ENCODE results near the gene ZC3H7B.

The ZC3H7B gene

GRCh38 chr22:41332217-41332939, 31.1 kb downstream of the ZC3H7B start:
- no peak for TF ChIP-seq GATA3 (IDR thresholded peaks at IDR 0.05; ENCODE audit: low read depth, low read length)
- TF ChIP-seq GATA2 (IDR thresholded peaks at IDR 0.05; ENCODE audit: low read depth, low read length), result no peak

- no peak for TF ChIP-seq GATA3 (IDR thresholded peaks at IDR 0.05; ENCODE audit: low read depth, low read length)
- no peak for TF ChIP-seq GATA2 (IDR thresholded peaks at IDR 0.05; ENCODE audit: low read depth, low read length)
These were observed 32.5 kb downstream of the ZC3H7B start for GRCh38 chr22:41333806-41334205.

GRCh38 chr22:41334215-41334614, 32.9 kb downstream of the ZC3H7B start:
- TF ChIP-seq GATA2 (IDR thresholded peaks at IDR 0.05; ENCODE audit: low read depth, low read length), result no peak

GRCh38 chr22:41334951-41335635, 33.8 kb downstream of the ZC3H7B start:
- TF ChIP-seq GATA3 (IDR thresholded peaks at IDR 0.05; ENCODE audit: low read depth, low read length) (no peak), GATA2 (IDR thresholded peaks at IDR 0.05; ENCODE audit: low read depth, low read length) (no peak)

GRCh38 chr22:41338614-41339212, 37.4 kb downstream of the ZC3H7B start:
- TF ChIP-seq GATA2 (IDR thresholded peaks at IDR 0.05; ENCODE audit: low read depth, low read length) (no peak), GATA3 (IDR thresholded peaks at IDR 0.05; ENCODE audit: low read depth, low read length) (no peak)

- no peak for TF ChIP-seq GATA3 (IDR thresholded peaks at IDR 0.05; ENCODE audit: low read depth, low read length)
- no peak for TF ChIP-seq GATA2 (IDR thresholded peaks at IDR 0.05; ENCODE audit: low read depth, low read length)
These were observed 38.5 kb downstream of the ZC3H7B start for GRCh38 chr22:41339823-41340222.

- TF ChIP-seq GATA3 (IDR thresholded peaks at IDR 0.05; ENCODE audit: low read depth, low read length) (no peak), GATA2 (IDR thresholded peaks at IDR 0.05; ENCODE audit: low read depth, low read length) (no peak)
These were observed 39.0 kb downstream of the ZC3H7B start for GRCh38 chr22:41340357-41340756.

GRCh38 chr22:41341012-41341411, 39.7 kb downstream of the ZC3H7B start:
- TF ChIP-seq GATA3 (IDR thresholded peaks at IDR 0.05; ENCODE audit: low read depth, low read length) (no peak), GATA2 (IDR thresholded peaks at IDR 0.05; ENCODE audit: low read depth, low read length) (no peak)

- TF ChIP-seq GATA2 (IDR thresholded peaks at IDR 0.05; ENCODE audit: low read depth, low read length) (no peak), GATA3 (IDR thresholded peaks at IDR 0.05; ENCODE audit: low read depth, low read length) (no peak)
These were observed 40.7 kb downstream of the ZC3H7B start for GRCh38 chr22:41341990-41342389.

- TF ChIP-seq GATA2 (IDR thresholded peaks at IDR 0.05; ENCODE audit: low read depth, low read length) (no peak), GATA3 (IDR thresholded peaks at IDR 0.05; ENCODE audit: low read depth, low read length) (no peak)
These were observed 42.0 kb downstream of the ZC3H7B start for GRCh38 chr22:41343300-41343699.

GRCh38 chr22:41343717-41344116, 42.4 kb downstream of the ZC3H7B start:
- TF ChIP-seq GATA3 (IDR thresholded peaks at IDR 0.05; ENCODE audit: low read depth, low read length) (no peak), GATA2 (IDR thresholded peaks at IDR 0.05; ENCODE audit: low read depth, low read length) (no peak)

- TF ChIP-seq GATA2 (IDR thresholded peaks at IDR 0.05; ENCODE audit: low read depth, low read length) (no peak), GATA3 (IDR thresholded peaks at IDR 0.05; ENCODE audit: low read depth, low read length) (no peak)
These were observed 43.0 kb downstream of the ZC3H7B start for GRCh38 chr22:41344189-41344788.

GRCh38 chr22:41345807-41346335, 44.5 kb downstream of the ZC3H7B start:
- no peak for TF ChIP-seq GATA2 (IDR thresholded peaks at IDR 0.05; ENCODE audit: low read depth, low read length)
- TF ChIP-seq GATA3 (IDR thresholded peaks at IDR 0.05; ENCODE audit: low read depth, low read length), result no peak
